MM.1S (cell line): ENCODE data around the gene GIPC1.

Experiments
- CTCF ChIP-seq: fragments of 300-600 bp; sonication (generic); IDR thresholded peaks from 2 replicates; pipeline ENCODE4 v1.5.1; 2016; ENCODE audit warnings: antibody characterized with exemption, low read length, mixed read lengths
- EZH2 ChIP-seq: fragments of 300-600 bp; sonication (generic); optimal IDR thresholded peaks from 2 replicates; pipeline ENCODE3; 2017; ENCODE audit warnings: low read depth, mild to moderate bottlenecking, antibody characterized with exemption, low read length, mixed read lengths

- TF ChIP-seq CTCF (no peak), EZH2 (no peak)
Measured at GRCh38 chr19:14478113-14478545, 17.8 kb downstream of the GIPC1 start.
